Activated naive CD4-positive, alpha-beta T cell treated with anti-CD3 and anti-CD28 coated beads, Interleukin-2, amount 50 U/mL, for 72 hours (primary cell): ENCODE data around the gene ZNF358. TPM values are rescaled to one million over a fixed set of nuclear protein-coding genes. Genes with fewer than 3 reads are reported as not detected.

Source experiments
- ATAC-seq, 2 donors: fragments of 150-1000 bp; cut with Tn5 transposase; 2 replicates each; pipeline ENCODE4 v1.10.0; 2021; ENCODE audit warnings: mild to moderate bottlenecking in 2 of 2, moderate library complexity in 2 of 2
- DNase-seq, 2 donors: peaks; one replicate each; pipeline ENCODE4 v3.0.0; 2021 to 2022; ENCODE audit warnings: low spot score in 2 of 2
- H3K27ac Mint-ChIP-seq, 2 donors: one replicate each; pipeline ENCODE4 v1.8.0; 2022; ENCODE audit warnings: mild to moderate bottlenecking in 2 of 2, mixed read lengths in 2 of 2
- H3K36me3 Mint-ChIP-seq, 2 donors: one replicate each; pipeline ENCODE4 v1.8.0; 2022; ENCODE audit warnings: mixed read lengths in 2 of 2
- H3K9me3 Mint-ChIP-seq, 2 donors: one replicate each; pipeline ENCODE4 v1.8.0; 2022; ENCODE audit warnings: mixed read lengths in 2 of 2
- total RNA-seq, 2 donors: library from RNA; stranded (reverse); gene quantifications; one replicate each; pipeline ENCODE4 v1.2.3, GENCODE V29; 2022

Gene ZNF358
- 10 to 100 TPM in 1 of 2 donors, under 1 TPM in 1; 0.59 to 11.1 TPM for total RNA-seq

- no peaks in the 10 kb centered on the region for H3K9me3 Mint-ChIP-seq
- peak in 1 of 2 donors; percentile 56 for DNase-seq
- H3K36me3 Mint-ChIP-seq: peaks cover 0 to 7% of the 10 kb centered on the region in 2 donors
- peak; percentile 85 to 93 for ATAC-seq
- peak within 1 kb of the TSS; percentile 77 to 83 for H3K27ac Mint-ChIP-seq
Observed at GRCh38 chr19:7515645-7516151, at the start of gene ZNF358. TSS of gene ZNF358 (plus strand) at chr19:7516103. CDS start at chr19:7519243, 3,140 bp downstream.

GRCh38 chr19:7467009-7467989 lies 48.6 kb upstream of the ZNF358 start:
- Mint-ChIP-seq H3K27ac (no peak overlapping the region), H3K9me3 (no peaks in the 10 kb centered on the region), H3K36me3 (peaks cover 0 to 4% of the 10 kb centered on the region in 2 donors)
- no peak for DNase-seq
- ATAC-seq: no peak

- no peak for ATAC-seq
- Mint-ChIP-seq H3K36me3 (no peaks in the 10 kb centered on the region), H3K9me3 (no peaks in the 10 kb centered on the region), H3K27ac (no peak overlapping the region)
- no peak for DNase-seq
Observed at GRCh38 chr19:7468840-7469239, 47.1 kb upstream of the ZNF358 start.

GRCh38 chr19:7469669-7470285 lies 46.1 kb upstream of the ZNF358 start:
- DNase-seq: no peak
- H3K9me3 Mint-ChIP-seq: no peaks in the 10 kb centered on the region
- ATAC-seq: no peak
- no peaks in the 10 kb centered on the region for H3K36me3 Mint-ChIP-seq
- no peak overlapping the region for H3K27ac Mint-ChIP-seq

- ATAC-seq (no peak), DNase-seq (no peak)
- H3K36me3 Mint-ChIP-seq: no peaks in the 10 kb centered on the region
- no peaks in the 10 kb centered on the region for H3K9me3 Mint-ChIP-seq
- H3K27ac Mint-ChIP-seq: no peak overlapping the region
Observed at GRCh38 chr19:7470540-7471305, 45.2 kb upstream of the ZNF358 start.

GRCh38 chr19:7471696-7472615 lies 43.9 kb upstream of the ZNF358 start:
- no peaks in the 10 kb centered on the region for H3K36me3 Mint-ChIP-seq
- no peak overlapping the region for H3K27ac Mint-ChIP-seq
- ATAC-seq: no peak
- DNase-seq: no peak
- H3K9me3 Mint-ChIP-seq: no peaks in the 10 kb centered on the region

GRCh38 chr19:7475665-7476064 lies 40.2 kb upstream of the ZNF358 start:
- ATAC-seq (no peak), DNase-seq (no peak)
- Mint-ChIP-seq H3K9me3 (no peaks in the 10 kb centered on the region), H3K36me3 (no peaks in the 10 kb centered on the region), H3K27ac (peak overlapping the region in 1 of 2 donors; percentile 68)

- ATAC-seq (no peak), DNase-seq (no peak)
- H3K9me3 Mint-ChIP-seq: no peaks in the 10 kb centered on the region
- no peaks in the 10 kb centered on the region for H3K36me3 Mint-ChIP-seq
- H3K27ac Mint-ChIP-seq: peak overlapping the region in 1 of 2 donors; percentile 69
Observed at GRCh38 chr19:7476241-7476640, 39.7 kb upstream of the ZNF358 start.

- Mint-ChIP-seq H3K9me3 (no peaks in the 10 kb centered on the region), H3K27ac (peak overlapping the region in 1 of 2 donors; percentile 69), H3K36me3 (no peaks in the 10 kb centered on the region)
- DNase-seq: no peak
- peak in 1 of 2 donors; percentile 14 for ATAC-seq
Observed at GRCh38 chr19:7476777-7477494, 39.0 kb upstream of the ZNF358 start.

- H3K27ac Mint-ChIP-seq: peak overlapping the region in 1 of 2 donors; percentile 30
- no peaks in the 10 kb centered on the region for H3K36me3 Mint-ChIP-seq
- no peak for DNase-seq
- ATAC-seq: peak in 1 of 2 donors; percentile 4
- H3K9me3 Mint-ChIP-seq: no peaks in the 10 kb centered on the region
Observed at GRCh38 chr19:7477758-7478157, 38.1 kb upstream of the ZNF358 start.

GRCh38 chr19:7478173-7478842 lies 37.6 kb upstream of the ZNF358 start:
- ATAC-seq (peak in 1 of 2 donors; percentile 13), DNase-seq (no peak)
- H3K36me3 Mint-ChIP-seq: no peaks in the 10 kb centered on the region
- H3K9me3 Mint-ChIP-seq: no peaks in the 10 kb centered on the region
- H3K27ac Mint-ChIP-seq: peak overlapping the region in 1 of 2 donors; percentile 30

- H3K27ac Mint-ChIP-seq: no peak overlapping the region
- ATAC-seq: no peak
- DNase-seq: no peak
- no peaks in the 10 kb centered on the region for H3K36me3 Mint-ChIP-seq
- H3K9me3 Mint-ChIP-seq: no peaks in the 10 kb centered on the region
Observed at GRCh38 chr19:7478843-7479227, 37.1 kb upstream of the ZNF358 start.

- ATAC-seq: no peak
- H3K36me3 Mint-ChIP-seq: no peaks in the 10 kb centered on the region
- peak overlapping the region in 1 of 2 donors; percentile 9 for H3K27ac Mint-ChIP-seq
- H3K9me3 Mint-ChIP-seq: no peaks in the 10 kb centered on the region
- no peak for DNase-seq
Observed at GRCh38 chr19:7480222-7480969, 35.5 kb upstream of the ZNF358 start.

- Mint-ChIP-seq H3K27ac (peak overlapping the region in 1 of 2 donors; percentile 9), H3K36me3 (no peaks in the 10 kb centered on the region), H3K9me3 (no peaks in the 10 kb centered on the region)
- no peak for ATAC-seq
- no peak for DNase-seq
Observed at GRCh38 chr19:7480970-7481255, 35.0 kb upstream of the ZNF358 start.
